Stimulated activated CD8-positive, alpha-beta memory T cell treated with anti-CD3 and anti-CD28 coated beads, Interleukin-12 subunit alpha, Interleukin-12 subunit beta, amount 100 ng/mL, for 1 hour (primary cell): Measurements from ENCODE around the gene CXCL17.

Source experiments
- DNase-seq: peaks from one replicate; pipeline ENCODE4 v3.0.0-alpha.2; 2020; ENCODE audit warnings: low read depth

CXCL17 gene

GRCh38 chr19:42423462-42424344 lies 19.0 kb downstream of the CXCL17 start:
- DNase-seq, result peak; percentile 86

GRCh38 chr19:42422901-42423461 lies 19.8 kb downstream of the CXCL17 start:
- DNase-seq, result peak; percentile 23

- DNase-seq, result no peak
These were observed 20.4 kb downstream of the CXCL17 start for GRCh38 chr19:42422092-42422900.

DNA sequence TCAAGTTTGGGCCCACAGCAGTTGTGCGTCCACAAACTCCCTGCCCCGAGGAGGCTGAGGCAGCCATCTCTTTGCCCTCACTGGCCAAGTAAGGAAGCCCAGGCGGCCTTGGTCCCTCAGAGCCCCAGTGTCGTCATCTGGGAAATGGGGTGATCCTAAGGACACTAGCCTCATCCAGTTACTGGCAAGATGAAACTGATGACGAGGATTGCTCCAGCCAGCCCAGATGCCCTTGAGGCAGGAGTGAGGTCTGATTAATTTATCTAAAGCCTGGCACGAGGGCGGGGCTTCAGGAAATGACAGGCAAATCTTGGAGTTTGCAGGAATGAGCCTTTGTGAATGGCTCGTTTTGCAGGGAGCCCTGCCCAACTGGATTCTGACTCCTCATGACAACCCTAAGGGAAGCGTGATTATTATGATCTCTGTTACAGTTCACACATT lies 21.1 kb downstream of the CXCL17 start:
- DNase-seq, result no peak

DNA sequence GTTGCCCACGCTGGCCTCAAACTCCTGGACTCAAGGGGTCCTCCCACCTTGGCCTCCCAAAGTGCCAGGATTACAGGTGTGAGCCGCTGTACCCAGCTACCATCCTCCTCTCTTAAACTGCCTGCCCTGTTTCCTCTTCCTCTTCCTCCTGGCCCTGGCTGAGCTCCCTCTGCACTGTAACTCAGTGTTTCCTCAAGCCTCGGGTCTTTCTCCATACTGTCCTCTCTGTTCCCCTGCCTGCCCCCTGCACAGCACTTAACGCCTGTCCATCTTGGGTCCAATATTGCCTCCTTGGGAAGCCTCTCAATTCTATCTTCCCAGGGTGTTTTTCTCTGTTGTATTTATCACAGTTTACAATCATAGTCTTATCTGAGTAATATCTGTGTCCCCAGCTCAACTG lies 21.6 kb downstream of the CXCL17 start:
- no peak for DNase-seq

DNA sequence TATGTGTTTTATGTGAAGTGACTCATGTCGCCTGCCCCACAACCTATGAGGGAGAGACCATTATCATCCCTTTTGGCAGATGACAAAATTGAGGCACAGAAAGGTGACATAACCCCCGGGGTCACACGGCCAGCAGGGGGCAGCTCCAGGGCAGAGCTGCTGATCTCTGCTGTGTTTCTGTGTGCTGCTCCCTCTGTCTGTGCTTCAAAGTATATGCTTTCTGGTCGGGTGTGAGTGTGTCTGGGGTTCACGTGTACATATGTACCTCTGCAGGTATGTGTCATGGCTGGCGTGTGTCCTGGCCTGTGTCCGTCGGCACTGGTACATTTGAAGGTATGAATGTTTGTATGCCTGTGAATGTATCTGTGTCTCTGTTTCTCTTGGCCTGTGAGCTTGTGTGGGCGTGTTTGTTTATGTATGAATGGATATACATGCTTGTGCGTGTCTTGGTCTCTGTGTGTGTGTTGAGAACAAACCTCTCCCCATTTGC lies 22.6 kb downstream of the CXCL17 start:
- DNase-seq, result peak; percentile 61

GRCh38 chr19:42419309-42419708 lies 23.4 kb downstream of the CXCL17 start:
- no peak for DNase-seq

- DNase-seq, result no peak
These were observed 30.1 kb downstream of the CXCL17 start for GRCh38 chr19:42412661-42413076.

GRCh38 chr19:42412227-42412626 lies 30.5 kb downstream of the CXCL17 start:
- DNase-seq, result no peak

DNA sequence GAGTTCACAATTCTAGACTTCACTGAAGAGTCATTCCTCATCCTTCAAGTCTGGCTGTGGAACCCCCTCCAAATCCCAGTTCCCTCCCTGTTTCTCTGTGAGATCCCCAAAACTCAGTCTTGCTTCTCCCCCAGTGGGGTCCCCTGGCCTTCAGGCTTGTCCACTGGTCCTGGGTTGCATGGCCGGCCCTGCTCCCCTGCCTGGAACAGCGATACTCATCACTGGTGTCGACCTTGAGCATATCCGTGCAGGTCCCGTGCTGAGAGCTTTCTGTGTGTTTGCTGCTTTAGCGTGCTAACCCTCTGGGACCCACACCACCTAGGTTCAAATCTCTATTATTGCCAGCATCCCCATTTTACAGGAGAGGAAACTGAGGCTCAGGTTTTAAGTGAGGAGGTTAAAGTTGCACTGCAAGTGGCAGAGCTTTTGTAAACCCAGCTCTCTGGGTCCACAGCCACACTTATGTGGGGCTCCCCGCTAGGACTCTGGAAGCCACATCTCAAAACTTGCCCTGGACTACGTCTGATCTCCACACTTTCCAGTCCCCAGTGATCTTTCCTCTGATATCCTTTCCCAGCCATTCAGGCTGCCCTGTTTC lies 31.1 kb downstream of the CXCL17 start:
- no peak for DNase-seq

- no peak for DNase-seq
These were observed 32.4 kb downstream of the CXCL17 start for GRCh38 chr19:42410371-42410770.

GRCh38 chr19:42409477-42409876 lies 33.3 kb downstream of the CXCL17 start:
- no peak for DNase-seq

DNA sequence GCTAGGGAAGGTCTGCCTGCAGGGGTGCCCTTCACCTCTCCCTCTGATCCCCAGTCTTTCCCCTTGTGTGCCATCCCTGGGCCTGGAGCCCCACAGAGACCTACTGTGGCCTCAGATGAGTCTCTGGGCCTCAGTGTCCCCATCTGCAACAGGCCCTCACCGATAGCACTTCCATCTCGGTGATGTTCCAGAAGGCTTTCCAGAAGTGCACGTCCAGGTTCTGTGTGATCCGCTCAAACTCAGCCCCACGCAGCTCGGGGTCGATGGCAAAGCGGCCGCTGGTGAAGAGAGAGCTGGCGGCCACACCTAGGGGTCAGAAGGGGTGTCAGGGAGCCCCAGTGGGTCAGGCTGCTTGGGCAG lies 35.0 kb downstream of the CXCL17 start:
- DNase-seq, result no peak

GRCh38 chr19:42407085-42407815 lies 35.5 kb downstream of the CXCL17 start:
- no peak for DNase-seq

DNA sequence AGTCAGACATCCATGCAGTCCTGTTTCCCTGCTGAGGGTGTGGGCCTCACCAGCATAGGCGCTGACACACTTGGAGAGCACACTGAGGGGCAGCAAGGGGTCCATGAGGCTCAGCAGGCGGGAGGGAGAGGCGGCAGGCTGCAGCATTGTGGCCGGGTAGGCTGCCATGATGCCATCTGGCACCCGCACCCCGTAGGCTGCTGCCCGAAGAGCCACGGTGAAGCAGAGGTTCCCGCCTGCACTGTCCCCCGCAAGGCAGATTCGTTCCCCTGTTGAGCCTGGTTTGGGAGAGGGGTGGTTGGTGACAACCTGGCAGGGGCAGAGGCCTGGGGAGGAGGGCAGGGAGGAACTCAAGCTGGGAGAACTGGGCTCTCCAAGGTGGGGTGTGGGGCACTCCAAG lies 36.6 kb downstream of the CXCL17 start:
- DNase-seq, result no peak

DNA sequence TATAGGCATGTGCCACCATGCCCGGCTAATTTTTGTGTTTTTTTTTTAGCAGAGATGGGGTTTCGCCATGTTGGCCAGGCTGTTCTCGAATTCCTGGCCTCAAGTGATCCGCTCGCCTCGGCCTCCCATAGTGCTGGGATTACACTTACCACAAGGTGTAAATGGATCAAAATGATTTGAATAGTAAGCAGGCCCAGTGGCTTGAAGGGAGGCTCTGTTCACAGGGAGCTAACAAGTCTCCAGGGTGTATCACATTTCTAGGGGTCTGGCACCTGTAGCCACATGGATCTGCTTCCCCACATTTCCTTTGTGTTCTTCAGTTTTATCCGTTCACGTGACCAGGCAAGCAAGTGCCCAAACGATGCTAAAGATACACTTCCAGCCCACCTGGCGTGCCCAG lies 39.2 kb downstream of the CXCL17 start:
- DNase-seq, result no peak

GRCh38 chr19:42402376-42403116 lies 40.2 kb downstream of the CXCL17 start:
- DNase-seq, result no peak

DNA sequence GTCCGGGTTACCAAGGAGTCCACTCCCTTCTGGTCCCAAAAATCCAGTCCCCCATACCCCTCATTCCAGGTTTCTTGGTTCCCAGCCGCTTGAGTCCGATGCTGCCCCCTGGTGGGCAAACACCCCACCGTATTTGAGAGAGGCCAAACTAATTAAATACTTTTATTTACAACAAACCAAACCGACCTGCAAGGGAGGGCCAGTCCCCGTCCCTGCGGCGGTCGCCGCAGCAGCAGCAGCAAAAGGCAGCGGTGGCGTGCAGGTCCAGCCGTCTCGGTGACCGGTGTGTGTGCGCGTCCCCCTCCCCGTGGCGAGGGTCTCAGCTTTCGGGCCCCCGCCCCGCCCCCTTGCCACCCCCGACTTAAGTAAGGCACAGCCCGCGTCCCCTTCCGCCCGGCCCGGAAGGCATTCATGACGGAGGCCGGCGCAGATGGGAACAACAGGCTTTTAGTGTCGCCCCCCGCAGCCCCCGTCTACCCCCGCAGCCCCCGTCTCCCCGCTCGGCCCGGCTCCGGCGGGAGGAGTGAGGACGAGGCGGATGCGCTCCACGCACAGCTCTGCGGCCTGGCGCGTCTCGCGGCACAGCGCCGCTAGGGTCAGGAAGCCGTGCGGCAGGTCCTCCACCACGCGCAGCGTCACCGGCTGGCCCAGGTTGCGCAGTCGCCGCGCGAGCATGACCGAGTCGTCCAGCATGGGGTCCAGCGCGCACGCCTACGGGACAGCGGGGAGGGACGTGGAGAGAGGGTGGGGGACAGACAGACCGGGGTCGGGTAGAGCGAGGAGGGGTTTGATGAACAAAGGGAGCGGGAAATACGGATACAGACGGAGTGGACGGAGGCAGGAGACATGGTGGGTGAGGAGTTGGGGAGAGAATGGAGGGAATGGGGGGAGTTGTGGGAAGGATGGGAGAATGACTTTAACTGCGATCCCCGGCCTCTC lies 41.1 kb downstream of the CXCL17 start:
- peak; percentile 53 for DNase-seq

DNA sequence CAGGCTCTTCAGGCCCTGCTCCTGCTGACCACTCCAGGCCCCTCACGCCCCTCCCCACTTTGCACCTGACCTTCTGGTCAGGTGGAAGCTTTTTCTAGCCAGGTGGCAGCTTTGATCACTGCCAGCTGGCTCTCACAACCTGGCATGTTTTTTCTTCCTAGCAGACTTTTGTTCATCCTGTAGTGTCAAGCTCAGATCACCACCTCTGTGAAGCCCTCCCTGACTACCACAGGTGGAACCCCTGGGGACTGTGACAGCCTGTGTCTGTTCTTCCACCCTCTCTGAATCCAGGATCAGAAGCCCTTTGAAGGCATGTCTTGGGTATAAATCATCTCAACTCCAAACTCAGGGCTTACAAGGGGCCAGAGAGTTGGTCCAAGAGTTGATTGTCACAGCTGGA lies 42.3 kb downstream of the CXCL17 start:
- no peak for DNase-seq
